Ishikawa (cell line): Measurements from ENCODE around the gene TMEM217.

ENCODE experiments used
- CEBPB ChIP-seq: IDR thresholded peaks from 2 replicates; pipeline ENCODE4 v1.6.1; 2012
- CREB1 ChIP-seq: IDR thresholded peaks from 2 replicates; pipeline ENCODE4 v1.6.1; 2012; ENCODE audit warnings: low read depth
- EP300 ChIP-seq: IDR thresholded peaks from 2 replicates; pipeline ENCODE4 v1.6.1; 2012; ENCODE audit warnings: borderline replicate concordance
- FOXM1 ChIP-seq: IDR thresholded peaks from 2 replicates; pipeline ENCODE4 v1.6.1; 2012; ENCODE audit warnings: low read depth, borderline replicate concordance
- MAX ChIP-seq: IDR thresholded peaks from 2 replicates; pipeline ENCODE4 v1.6.1; 2012
- NFIC ChIP-seq: IDR thresholded peaks from 2 replicates; pipeline ENCODE4 v1.6.1; 2012
- RAD21 ChIP-seq: IDR thresholded peaks from 2 replicates; pipeline ENCODE4 v1.6.1; 2012; ENCODE audit warnings: low read depth
- TAF1 ChIP-seq: IDR thresholded peaks from 2 replicates; pipeline ENCODE4 v1.6.1; 2012; ENCODE audit warnings: low read depth, mild to moderate bottlenecking
- USF1 ChIP-seq: IDR thresholded peaks from 2 replicates; pipeline ENCODE4 v1.6.1; 2012
- TF ChIP-seq, protein P1 (sequence below): IDR thresholded peaks from 2 replicates; pipeline ENCODE4 v1.6.1; 2012; ENCODE audit warnings: low read depth, mild to moderate bottlenecking

- TF ChIP-seq USF1 (no peak), CREB1 (no peak), TAF1 (no peak), MAX (no peak), CEBPB (no peak), EP300 (no peak), RAD21 (no peak), FOXM1 (no peak), NFIC (no peak)
- TF ChIP-seq, protein P1, sequence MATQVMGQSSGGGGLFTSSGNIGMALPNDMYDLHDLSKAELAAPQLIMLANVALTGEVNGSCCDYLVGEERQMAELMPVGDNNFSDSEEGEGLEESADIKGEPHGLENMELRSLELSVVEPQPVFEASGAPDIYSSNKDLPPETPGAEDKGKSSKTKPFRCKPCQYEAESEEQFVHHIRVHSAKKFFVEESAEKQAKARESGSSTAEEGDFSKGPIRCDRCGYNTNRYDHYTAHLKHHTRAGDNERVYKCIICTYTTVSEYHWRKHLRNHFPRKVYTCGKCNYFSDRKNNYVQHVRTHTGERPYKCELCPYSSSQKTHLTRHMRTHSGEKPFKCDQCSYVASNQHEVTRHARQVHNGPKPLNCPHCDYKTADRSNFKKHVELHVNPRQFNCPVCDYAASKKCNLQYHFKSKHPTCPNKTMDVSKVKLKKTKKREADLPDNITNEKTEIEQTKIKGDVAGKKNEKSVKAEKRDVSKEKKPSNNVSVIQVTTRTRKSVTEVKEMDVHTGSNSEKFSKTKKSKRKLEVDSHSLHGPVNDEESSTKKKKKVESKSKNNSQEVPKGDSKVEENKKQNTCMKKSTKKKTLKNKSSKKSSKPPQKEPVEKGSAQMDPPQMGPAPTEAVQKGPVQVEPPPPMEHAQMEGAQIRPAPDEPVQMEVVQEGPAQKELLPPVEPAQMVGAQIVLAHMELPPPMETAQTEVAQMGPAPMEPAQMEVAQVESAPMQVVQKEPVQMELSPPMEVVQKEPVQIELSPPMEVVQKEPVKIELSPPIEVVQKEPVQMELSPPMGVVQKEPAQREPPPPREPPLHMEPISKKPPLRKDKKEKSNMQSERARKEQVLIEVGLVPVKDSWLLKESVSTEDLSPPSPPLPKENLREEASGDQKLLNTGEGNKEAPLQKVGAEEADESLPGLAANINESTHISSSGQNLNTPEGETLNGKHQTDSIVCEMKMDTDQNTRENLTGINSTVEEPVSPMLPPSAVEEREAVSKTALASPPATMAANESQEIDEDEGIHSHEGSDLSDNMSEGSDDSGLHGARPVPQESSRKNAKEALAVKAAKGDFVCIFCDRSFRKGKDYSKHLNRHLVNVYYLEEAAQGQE, result no peak
These were observed 22.4 kb upstream of the TMEM217 start for GRCh38 chr6:37280162-37280887.
